Spinal cord (tissue), 10 donors: ENCODE results near the gene CBS. TPM values are rescaled to one million over a fixed set of nuclear protein-coding genes. Genes with fewer than 3 reads are reported as not detected.
"Not testable (repeated sequence)": the region's sequence is repeated elsewhere in the genome, so short reads cannot be mapped to it uniquely, and the experiment has no call there.

Source experiments
- DNase-seq, 6 donors: peaks; one replicate each; pipeline versions ENCODE4 v3.0.0 to v3.0.0-alpha.2; 2013 to 2015; ENCODE audit warnings: low spot score in 6 of 6, low read depth in 4 of 6
- H3K27ac ChIP-seq: one replicate; pipeline ENCODE4 v1.5.1; 2013; ENCODE audit warnings: low read depth, low read length, control low read depth
- H3K27me3 ChIP-seq: one replicate; pipeline ENCODE4 v1.6.1; 2013; ENCODE audit warnings: low read length; ENCODE audit not compliant: control insufficient read depth, insufficient read depth
- H3K36me3 ChIP-seq: one replicate; pipeline ENCODE4 v1.6.1; 2013; ENCODE audit warnings: low read length; ENCODE audit not compliant: control insufficient read depth, insufficient read depth
- H3K4me1 ChIP-seq: one replicate; pipeline ENCODE4 v1.6.1; 2013; ENCODE audit warnings: low read length; ENCODE audit not compliant: control insufficient read depth, insufficient read depth
- H3K4me3 ChIP-seq: one replicate; pipeline ENCODE4 v1.5.1; 2013; ENCODE audit warnings: low read depth, low read length, control low read depth
- H3K9me3 ChIP-seq: one replicate; pipeline ENCODE4 v1.6.1; 2013; ENCODE audit warnings: low read length; ENCODE audit not compliant: control insufficient read depth, insufficient read depth
- WGBS: methylation state at CpG from one replicate; pipeline ENCODE4 v1.1.5; 2013; ENCODE audit warnings: missing lambda C conversion rate; ENCODE audit not compliant: insufficient coverage; 5-methylcytosine and 5-hydroxymethylcytosine counted together
- long read RNA-seq, 4 donors: transcript quantifications; one replicate each; lab custom pipeline, GENCODE V29; 2026
- polyA plus RNA-seq, 2 donors: library from polyadenylated mRNA; unstranded; fragments of 120-200 nt; gene quantifications; one replicate each; pipeline ENCODE4 v1.2.1, GENCODE V29; 2013; ENCODE audit not compliant: insufficient read length in 2 of 2
- total RNA-seq, 2 donors: library from RNA; depleted of rRNA in 1 of 2; stranded (reverse); fragments of 120-200 nt in 1 of 2; fragments of >200 nt in 1 of 2; gene quantifications; one replicate each; pipeline versions ENCODE4 v1.2.3 to v1.2.4, GENCODE V29; 2013 to 2014
- donor health status: healthy.

Gene CBS
- total RNA-seq (10 to 100 TPM; 25.8 to 29.1 TPM), polyA plus RNA-seq (100 to 1,000 TPM; 126 to 135 TPM)
- long read RNA-seq, donor 1, transcript CBS-204 (17 exons, 2,605 nt), result major isoform, 15 of 24 reads
- long read RNA-seq, donor 1, partial matches to known transcripts, result 7 of 24 reads
- long read RNA-seq, donor 1, other reads (novel, unspliced or antisense), result 0 of 24 reads
- long read RNA-seq, donor 2, transcript CBS-204 (17 exons, 2,605 nt), result major isoform, 5 of 6 reads
- long read RNA-seq, donor 2, partial matches to known transcripts, result 0 of 6 reads
- long read RNA-seq, donor 2, other reads (novel, unspliced or antisense), result 0 of 6 reads
- long read RNA-seq, donor 3, transcript CBS-204 (17 exons, 2,605 nt), result major isoform, 5 of 7 reads
- long read RNA-seq, donor 3, partial matches to known transcripts, result 0 of 7 reads
- long read RNA-seq, donor 3, other reads (novel, unspliced or antisense), result 0 of 7 reads
- long read RNA-seq, donor 4, result 0 reads

DNA sequence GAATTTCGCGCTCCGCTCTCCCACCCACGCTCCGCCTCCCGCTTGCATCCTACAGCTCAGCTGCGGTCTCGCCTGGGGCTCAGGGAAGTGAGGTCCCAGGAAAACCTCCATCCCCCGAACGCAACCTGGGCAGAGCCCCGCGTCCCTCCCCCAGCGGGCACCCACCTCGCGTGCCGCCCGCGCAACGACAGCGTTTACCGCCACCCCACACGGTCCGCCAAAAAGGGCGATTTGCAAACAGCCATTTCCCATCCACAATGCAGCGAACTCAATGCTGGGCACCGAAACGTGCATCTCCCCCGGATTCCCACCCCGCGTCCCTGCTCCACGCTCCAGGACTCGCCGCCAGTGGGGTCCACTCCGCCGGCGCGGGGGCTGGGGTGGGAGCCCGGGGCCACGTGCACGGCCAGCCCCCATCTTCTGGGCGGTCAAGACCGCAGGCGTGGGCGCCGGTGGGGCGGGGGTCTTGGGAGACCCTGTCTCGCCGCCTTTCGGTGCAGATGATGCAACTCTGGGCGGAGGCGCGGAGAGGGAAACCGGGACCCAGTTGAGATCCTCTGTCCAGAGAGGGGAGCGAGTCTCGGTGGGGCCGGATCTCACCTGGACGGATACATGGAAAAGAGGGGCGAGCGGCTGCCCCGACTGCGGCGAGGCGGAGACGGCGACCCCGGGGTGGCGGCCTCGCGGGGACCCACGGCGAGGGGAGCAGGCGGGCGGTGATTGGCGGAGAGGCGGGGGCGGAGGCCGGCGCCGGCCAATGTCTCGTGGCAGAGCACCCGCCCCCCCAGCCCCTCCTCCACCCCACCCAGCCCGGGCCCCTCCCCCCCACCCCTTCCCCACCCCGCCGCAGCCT is at the start of gene CBS:
TSS of gene CBS (minus strand) at position 666 of the 853 bp plus-strand sequence. CDS start 3,642 bp downstream, outside the sequence.
- not testable (repeated sequence) for H3K27me3 ChIP-seq, H3K4me3 ChIP-seq, DNase-seq, H3K9me3 ChIP-seq, H3K27ac ChIP-seq, H3K4me1 ChIP-seq, H3K36me3 ChIP-seq
- WGBS, result no CpG with 5 or more reads among the region's 84 CpGs

DNA sequence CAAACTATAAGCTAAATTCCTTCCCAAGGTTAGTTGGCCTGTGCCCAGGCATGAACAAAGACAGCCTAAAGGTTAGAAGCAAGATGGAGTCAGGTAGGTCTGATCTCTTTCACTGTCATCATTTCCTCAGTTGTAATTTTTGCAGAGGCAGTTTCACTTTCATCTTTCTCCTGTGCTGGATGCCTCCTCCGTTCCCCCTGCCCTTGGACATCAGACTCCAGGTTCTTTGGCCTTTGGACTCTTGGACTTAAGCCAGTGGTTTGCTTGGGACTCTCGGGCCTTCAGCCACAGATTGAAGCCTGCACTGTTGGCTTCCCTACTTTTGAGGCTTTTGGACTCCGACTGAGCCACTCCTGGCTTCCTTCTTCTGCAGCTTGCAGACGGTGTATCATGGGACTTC is 40.3 kb upstream of the CBS start:
- H3K27ac ChIP-seq, H3K36me3 ChIP-seq, H3K9me3 ChIP-seq, H3K4me3 ChIP-seq, H3K27me3 ChIP-seq, H3K4me1 ChIP-seq, DNase-seq: not testable (repeated sequence)
- no CpG with 5 or more reads among the region's 4 CpGs for WGBS

DNA sequence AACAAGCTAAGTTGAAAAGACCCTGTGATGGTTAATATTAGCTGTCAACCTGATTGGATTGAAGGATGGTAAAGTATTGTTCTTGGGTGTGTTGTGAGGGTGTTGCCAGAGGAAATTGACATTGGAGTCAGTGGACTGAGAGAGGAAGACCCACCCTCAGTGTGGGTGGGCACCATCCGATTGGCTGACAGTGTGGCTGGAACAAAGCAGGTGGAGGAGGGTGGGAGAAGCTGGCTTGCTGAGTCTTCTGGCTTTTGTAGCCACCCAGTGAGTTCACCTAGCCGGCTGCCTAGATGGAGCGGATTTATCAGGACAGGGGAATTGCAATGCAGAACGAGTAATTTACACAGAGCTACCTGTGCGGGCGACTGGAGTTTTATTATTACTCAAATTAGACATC is 38.8 kb upstream of the CBS start:
- not testable (repeated sequence) for DNase-seq, H3K27me3 ChIP-seq, H3K4me3 ChIP-seq, H3K9me3 ChIP-seq, H3K36me3 ChIP-seq, H3K27ac ChIP-seq, H3K4me1 ChIP-seq
- WGBS, result no CpG with 5 or more reads among the region's 6 CpGs

DNA sequence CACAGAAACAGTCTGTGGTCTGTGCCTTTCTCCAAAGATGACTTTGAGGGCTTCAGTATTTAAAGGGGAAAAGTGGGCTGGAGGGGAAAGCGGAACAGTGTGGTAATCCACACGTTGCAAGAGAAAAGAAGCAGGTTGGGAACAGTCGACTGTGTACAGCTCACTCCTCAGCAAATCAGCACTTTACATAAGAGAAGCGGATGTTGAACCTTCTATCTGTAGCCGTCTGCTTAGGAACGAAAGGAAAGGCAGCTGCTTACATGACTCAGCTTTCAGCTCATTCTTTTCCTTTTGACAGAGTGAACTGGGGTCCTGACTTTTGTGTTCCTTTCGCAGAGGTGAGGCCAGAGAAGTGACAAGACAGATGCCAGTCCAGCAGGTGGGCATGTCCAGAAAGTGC is 33.4 kb upstream of the CBS start:
- not testable (repeated sequence) for H3K4me1 ChIP-seq, H3K27me3 ChIP-seq, DNase-seq, H3K4me3 ChIP-seq, H3K36me3 ChIP-seq, H3K27ac ChIP-seq, H3K9me3 ChIP-seq
- WGBS, result no CpG with 5 or more reads among the region's 7 CpGs

DNA sequence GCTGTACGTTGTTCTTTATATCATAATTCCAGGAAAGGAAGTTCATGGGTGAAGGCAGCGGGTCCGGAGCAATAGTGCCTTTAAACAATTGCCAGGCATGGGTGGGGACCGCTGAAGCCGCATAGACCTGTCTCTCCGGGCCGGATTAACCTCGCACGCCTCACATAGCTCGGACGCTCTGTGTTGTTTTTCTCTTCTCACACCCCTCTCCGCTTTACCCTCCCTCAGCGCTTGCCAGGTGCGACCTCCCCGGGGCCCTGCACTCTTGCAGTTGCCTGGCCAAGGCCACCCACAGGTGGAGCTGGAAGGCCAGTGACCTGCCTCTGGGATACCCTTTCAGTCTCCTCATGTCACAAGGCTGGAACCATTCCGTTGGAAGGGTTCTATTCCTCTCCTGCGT is 32.5 kb upstream of the CBS start:
- not testable (repeated sequence) for H3K27me3 ChIP-seq, H3K4me3 ChIP-seq, H3K9me3 ChIP-seq, H3K36me3 ChIP-seq, H3K4me1 ChIP-seq, DNase-seq, H3K27ac ChIP-seq
- no CpG with 5 or more reads among the region's 17 CpGs for WGBS

DNA sequence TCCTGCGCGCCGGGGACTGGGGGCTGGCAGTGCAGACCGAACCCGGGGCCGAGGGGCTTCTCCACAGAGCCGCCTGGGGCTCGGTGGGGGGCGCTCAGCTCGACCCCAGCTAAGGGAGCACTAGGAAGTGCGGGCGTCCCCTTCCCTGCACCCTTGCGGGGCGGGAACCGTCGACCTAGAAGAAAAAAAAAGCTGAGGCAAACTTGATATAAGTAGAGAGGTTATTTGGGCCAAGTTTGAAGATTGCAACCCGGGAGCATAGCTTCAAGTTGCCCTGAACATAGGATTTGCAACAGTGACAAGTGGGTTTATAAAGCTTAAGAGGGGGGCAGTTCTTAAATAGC is 32.1 kb upstream of the CBS start:
- H3K36me3 ChIP-seq, H3K9me3 ChIP-seq, DNase-seq, H3K4me1 ChIP-seq, H3K27ac ChIP-seq, H3K27me3 ChIP-seq, H3K4me3 ChIP-seq: not testable (repeated sequence)
- no CpG with 5 or more reads among the region's 17 CpGs for WGBS

DNA sequence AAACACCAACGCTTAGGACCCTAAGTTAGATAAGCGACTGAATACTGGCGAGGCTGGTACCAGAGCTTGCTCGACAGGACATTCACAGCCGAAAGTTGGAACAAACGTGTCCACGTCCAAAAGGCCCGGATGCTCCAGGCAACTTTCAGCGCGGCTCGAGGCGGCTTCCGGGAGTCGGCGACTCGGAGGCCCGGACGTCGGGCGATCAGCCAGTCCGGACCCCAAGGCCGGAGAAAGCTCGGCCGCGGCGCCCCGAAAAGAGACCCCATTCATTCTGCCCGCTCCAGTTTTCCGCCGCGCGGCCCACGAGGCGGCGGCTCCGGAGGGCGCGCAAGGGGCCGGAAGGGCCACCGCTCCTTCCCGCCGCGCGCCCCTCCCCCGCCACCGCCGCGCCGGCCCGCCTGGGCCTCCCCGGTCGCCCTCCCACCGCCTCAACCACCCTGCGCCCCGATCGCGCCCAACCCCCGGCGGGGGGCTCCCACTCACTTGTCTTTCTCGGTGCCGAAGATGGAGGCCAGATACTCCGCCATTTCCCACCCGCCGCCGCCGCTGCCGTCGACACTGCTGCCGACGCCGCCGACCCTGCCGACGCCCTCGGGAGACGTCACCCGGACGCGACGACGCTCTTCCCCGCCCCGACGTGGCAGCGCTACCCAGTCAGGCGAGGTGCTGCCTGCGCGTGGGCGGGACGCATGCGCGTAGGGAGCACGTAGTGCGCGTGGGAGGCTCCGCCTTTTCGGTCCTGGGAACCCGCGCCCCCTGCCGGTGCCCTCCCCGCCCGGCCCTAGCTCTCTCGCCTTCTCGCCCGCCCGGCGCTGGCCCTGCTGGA is 31.5 kb upstream of the CBS start, which contains the start of gene U2AF1:
TSS of gene U2AF1 (minus strand) at position 606 of the 829 bp plus-strand sequence. CDS start at position 530, 76 bp downstream.
- not testable (repeated sequence) for H3K27me3 ChIP-seq, H3K4me1 ChIP-seq, H3K4me3 ChIP-seq, H3K27ac ChIP-seq, H3K36me3 ChIP-seq, H3K9me3 ChIP-seq
- WGBS, result under 1% methylated on average over 23 of the region's 107 CpGs
- peak in 2 of 6 donors; percentile 0 to 2 for DNase-seq

DNA sequence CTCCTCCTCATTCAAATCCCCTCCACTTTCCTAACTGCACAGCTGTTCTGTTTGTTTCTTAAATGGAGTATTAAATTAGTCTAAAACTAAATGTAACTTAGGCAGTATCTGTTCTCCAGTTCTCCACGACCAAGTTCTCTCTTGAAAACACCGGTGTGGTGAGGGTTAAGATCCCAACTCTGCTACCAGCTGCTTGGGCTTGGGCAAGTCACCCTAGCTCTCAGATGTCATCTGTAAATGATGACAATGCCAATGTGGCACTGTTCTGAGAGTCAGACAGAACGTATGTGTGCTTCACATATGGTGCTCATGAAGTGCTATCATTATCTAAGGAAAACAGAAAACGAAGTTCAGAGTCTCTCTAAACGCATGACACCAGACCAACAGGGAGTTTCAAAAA is 29.0 kb upstream of the CBS start:
- H3K36me3 ChIP-seq, H3K27ac ChIP-seq, H3K4me1 ChIP-seq, H3K4me3 ChIP-seq, H3K9me3 ChIP-seq, DNase-seq, H3K27me3 ChIP-seq: not testable (repeated sequence)
- no CpG with 5 or more reads among the region's 5 CpGs for WGBS

DNA sequence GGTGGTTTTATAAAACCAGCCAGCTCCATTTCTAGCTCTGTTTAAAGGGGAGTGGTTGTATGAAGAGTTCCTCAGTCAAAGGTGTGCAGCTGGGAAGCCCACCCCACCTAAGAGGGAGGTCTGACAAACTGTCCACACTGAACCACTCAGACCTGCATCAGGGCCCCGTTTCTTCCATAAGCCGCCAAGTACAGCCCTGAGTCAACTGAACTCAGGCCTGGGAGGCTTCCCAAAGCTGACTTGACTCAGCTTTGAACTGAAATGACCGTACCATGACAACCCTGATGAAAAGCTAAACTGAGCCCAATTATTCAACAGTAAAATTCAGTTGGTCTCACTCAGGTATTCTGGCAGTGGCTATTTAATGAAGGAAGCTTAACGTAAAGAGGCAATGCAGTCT is 26.6 kb upstream of the CBS start:
- H3K27ac ChIP-seq, H3K9me3 ChIP-seq, H3K4me3 ChIP-seq, H3K27me3 ChIP-seq, H3K36me3 ChIP-seq, H3K4me1 ChIP-seq, DNase-seq: not testable (repeated sequence)
- WGBS, result no CpG with 5 or more reads among the region's 4 CpGs
